Astrocyte (in vitro differentiated cells and primary cell): ENCODE measurements around the gene PSPN.

Experiments used
- CTCF ChIP-seq: IDR thresholded peaks from 2 replicates; pipeline ENCODE4 v1.5.1; 2011; ENCODE audit warnings: low read depth, mild to moderate bottlenecking, inconsistent platforms, low read length, moderate library complexity; ENCODE audit not compliant: insufficient read depth
- EZH2 ChIP-seq: IDR thresholded peaks from 2 replicates; pipeline ENCODE4 v1.6.1; 2012; ENCODE audit warnings: mild to moderate bottlenecking, low read length, inconsistent platforms; ENCODE audit not compliant: insufficient read depth

- TF ChIP-seq CTCF = no peak
- TF ChIP-seq EZH2 = no peak
Observed at GRCh38 chr19:6409346-6409745, 33.6 kb upstream of the PSPN start.
